ENCODE data around the gene ABCD1.

ABCD1 gene

DNA sequence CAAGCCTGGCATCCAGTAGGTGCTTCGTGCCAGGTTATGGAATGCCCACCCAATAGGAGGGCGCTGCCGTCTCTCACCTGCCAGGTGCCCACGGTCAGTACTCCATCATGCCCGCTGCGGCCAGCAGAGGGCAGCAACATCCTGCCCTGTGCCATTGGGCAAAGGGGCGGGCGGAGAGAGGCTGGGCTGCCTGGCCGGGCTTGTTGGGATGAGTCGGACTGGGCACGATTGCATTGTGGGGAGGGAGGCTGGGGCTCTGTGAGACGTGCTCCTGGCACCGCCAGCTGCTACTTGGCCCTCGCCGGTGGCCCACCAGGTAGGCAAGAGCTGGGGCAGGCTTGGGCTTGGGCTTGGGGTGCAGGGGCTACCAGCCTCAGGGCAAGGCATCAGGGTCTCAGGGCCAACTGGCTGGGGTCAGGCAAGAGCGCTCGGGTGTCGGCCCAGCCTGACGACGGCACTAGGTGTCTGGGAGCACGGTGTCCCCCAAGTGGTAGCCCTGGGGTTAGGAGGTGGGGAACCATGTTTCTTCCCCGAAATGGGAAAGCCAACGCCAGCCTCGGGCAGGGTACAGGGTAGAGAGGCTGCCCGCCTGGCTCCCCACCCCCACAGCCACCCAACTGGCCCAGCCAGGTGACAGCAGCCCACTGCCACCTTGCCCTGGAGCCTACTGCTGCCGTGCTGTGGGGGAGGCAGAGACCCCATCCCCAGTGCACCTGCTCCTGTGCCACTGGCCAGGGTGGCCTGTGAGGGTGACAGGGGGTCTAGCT is 39.5 kb downstream of the ABCD1 start, which contains the start of gene PLXNB3:
PLXNB3 (plus strand) TSS at position 261 of the 767 bp plus-strand sequence. CDS start 1,287 bp downstream, outside the sequence.
- peak; percentile 39 to 89 for DNase-seq

- peak in 1 of 2 experiments; percentile 21 for DNase-seq
These were observed 40.1 kb downstream of the ABCD1 start for GRCh38 chrX:153764786-153765137.

GRCh38 chrX:153765138-153766079 is 40.8 kb downstream of the ABCD1 start:
- peak in 1 of 2 experiments; percentile 43 for DNase-seq

- DNase-seq, result peak; percentile 46 to 66
These were observed 41.6 kb downstream of the ABCD1 start for GRCh38 chrX:153766098-153766817.

DNA sequence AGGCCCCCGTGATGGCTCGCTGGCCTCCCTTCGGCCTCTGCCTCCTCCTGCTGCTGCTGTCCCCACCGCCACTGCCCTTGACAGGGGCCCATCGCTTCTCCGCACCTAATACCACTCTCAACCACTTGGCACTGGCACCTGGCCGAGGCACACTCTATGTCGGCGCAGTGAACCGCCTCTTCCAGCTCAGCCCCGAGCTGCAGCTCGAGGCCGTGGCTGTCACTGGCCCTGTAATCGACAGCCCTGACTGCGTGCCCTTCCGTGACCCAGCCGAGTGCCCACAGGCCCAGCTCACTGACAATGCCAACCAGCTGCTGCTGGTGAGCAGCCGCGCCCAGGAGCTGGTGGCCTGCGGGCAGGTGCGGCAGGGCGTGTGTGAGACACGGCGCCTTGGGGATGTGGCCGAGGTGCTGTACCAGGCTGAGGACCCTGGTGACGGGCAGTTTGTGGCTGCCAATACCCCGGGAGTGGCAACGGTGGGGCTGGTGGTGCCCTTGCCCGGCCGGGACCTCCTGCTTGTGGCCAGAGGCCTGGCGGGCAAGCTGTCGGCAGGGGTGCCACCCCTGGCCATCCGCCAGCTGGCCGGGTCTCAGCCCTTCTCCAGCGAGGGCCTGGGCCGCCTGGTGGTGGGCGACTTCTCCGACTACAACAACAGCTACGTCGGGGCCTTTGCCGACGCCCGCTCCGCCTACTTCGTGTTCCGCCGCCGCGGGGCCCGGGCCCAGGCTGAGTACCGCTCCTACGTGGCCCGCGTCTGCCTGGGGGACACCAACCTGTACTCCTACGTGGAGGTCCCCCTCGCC is 42.4 kb downstream of the ABCD1 start:
- no peak for DNase-seq

- DNase-seq, result no peak
These were observed 43.0 kb downstream of the ABCD1 start for GRCh38 chrX:153767674-153768055.

DNA sequence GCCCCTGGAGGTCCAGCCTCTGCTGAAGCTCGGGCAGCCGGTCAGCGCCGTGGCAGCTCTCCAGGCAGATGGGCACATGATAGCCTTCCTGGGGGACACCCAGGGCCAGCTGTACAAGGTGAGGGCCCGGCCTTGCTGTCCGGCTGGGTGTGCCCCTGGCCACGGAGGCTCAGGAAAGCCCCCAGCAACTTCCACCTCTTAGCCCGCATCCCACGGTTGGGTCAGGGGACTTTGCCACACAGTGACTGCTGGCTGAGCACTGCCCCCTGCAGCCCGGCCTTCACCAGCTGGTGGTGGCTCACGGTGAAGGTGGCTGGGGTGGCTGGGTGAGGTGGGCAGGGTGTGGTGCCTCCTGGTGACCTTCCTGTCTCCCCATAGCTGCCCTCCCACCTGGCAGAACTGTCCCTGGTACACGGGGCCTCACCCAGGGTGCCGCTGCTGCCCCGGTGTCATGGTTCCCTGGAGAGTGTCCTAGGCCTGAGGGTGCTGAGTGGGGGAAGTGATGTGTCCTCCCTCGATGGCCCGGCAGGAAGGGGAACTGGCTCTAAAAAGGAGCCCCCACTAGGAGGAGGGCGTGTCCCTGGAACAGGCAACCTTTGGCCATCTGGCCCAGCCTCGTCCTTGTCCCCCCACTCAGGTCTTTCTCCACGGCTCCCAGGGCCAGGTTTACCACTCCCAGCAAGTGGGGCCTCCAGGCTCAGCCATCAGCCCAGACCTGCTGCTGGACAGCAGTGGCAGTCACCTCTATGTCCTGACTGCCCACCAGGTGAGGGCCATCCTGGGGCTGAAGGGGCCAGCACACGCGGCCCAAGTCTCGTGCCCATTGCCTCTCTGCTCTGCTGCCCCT is 43.9 kb downstream of the ABCD1 start:
- no peak for DNase-seq

GRCh38 chrX:153769158-153769864 is 44.7 kb downstream of the ABCD1 start:
- no peak for DNase-seq

DNA sequence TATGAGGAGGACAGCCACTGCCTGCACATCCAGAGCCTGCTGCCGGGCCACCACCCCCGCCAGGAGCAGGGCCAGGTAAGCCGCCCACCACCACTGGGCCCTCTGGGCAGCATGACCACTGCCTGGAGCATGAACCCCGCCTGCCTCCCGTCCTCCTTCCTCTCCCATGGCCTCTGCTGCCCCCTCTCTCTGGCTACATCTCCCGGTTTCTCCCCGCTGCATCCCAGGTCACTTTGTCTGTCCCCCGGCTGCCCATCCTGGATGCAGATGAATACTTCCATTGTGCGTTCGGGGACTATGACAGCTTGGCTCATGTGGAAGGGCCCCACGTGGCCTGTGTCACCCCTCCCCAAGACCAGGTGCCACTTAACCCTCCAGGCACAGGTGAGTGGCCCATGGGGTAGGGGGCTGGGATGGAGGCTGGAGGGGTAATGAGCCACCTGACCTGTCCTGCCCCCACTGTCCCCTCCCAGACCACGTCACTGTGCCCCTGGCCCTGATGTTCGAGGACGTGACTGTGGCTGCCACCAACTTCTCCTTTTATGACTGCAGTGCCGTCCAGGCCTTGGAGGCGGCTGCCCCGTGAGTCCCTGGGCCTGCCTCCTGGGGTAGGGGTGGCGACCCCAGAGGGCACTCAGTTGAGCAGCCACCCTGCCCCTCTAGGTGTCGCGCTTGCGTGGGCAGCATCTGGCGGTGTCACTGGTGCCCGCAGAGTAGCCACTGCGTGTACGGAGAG is 45.4 kb downstream of the ABCD1 start:
- no peak for DNase-seq

DNA sequence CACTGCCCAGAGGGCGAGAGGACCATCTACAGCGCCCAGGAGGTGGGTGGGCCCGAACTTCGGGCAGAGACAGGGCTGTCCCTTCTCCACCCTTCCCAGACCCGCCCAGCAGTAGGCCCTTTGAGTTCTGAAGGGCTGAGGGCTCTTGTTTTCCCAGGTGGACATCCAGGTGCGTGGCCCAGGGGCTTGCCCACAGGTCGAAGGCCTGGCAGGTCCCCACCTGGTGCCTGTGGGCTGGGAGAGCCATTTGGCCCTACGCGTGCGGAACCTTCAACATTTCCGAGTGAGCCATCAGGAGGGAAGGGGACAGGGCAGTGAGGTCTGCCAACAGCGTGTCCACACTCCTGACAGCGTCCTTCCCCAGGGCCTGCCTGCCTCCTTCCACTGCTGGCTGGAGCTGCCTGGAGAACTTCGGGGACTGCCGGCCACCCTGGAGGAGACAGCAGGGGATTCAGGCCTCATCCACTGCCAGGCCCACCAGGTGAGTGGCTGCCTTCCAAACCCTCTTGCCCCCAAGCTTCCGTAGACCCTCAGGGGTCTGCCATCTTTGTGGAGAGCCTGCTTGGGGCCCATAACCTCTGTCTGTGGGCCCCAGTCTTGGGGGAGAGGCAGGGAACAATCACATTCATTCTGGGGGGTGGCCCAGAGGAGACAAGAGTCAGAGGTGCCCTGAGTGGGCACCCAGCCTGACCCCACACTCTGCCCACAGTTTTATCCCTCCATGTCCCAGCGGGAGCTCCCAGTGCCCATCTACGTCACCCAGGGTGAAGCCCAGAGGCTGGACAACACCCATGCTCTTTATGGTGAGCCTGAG is 46.2 kb downstream of the ABCD1 start:
- no peak for DNase-seq

DNA sequence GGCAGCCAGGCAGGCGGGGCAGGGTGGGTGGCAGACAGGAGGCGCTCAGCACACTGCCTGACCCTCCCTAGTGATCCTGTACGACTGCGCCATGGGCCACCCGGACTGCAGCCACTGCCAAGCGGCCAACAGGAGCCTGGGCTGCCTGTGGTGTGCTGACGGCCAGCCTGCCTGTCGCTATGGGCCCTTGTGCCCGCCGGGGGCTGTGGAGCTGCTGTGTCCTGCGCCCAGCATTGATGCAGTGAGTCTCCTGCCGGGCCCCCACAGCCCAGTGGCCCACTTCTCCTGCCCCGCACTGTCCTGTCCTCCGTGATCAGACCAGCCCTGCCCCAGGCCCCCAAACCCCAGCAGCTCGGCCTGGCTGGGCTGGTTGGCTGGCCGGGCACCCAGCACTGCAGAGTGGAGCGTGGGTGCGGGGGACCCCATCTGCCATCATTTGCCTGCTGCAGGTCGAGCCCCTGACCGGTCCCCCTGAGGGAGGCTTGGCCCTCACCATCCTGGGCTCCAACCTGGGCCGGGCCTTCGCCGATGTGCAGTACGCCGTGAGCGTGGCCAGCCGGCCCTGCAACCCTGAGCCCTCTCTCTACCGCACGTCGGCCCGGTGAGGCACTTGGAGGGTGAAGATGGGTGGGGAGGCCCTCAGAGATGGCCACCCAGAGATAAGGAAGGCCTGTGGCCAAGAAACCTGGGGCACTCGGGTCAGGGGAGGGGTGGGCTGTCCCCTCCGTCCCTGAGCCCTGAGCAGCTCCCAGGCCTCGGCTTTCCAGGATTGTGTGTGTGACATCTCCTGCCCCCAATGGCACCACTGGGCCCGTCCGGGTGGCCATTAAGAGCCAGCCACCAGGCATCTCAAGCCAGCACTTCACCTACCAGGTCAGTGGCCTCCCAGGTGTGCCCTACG is 47.0 kb downstream of the ABCD1 start:
- DNase-seq, result no peak

GRCh38 chrX:153772316-153773217 is 47.9 kb downstream of the ABCD1 start:
- DNase-seq, result no peak

DNA sequence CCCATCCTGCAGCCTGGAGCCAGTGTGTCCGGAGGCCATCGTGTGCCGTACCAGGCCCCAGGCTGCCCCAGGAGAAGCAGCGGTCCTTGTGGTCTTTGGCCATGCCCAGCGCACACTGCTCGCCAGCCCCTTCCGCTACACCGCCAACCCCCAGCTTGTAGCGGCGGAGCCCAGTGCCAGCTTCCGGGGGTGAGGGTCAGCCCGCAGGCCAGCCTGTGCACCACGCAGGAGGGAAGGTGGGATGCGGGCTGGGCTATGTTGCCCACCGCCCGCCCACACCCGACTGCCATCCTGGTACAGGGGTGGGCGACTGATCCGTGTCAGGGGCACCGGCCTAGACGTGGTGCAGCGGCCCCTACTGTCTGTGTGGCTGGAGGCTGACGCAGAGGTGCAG is 48.6 kb downstream of the ABCD1 start:
- DNase-seq, result no peak

DNA sequence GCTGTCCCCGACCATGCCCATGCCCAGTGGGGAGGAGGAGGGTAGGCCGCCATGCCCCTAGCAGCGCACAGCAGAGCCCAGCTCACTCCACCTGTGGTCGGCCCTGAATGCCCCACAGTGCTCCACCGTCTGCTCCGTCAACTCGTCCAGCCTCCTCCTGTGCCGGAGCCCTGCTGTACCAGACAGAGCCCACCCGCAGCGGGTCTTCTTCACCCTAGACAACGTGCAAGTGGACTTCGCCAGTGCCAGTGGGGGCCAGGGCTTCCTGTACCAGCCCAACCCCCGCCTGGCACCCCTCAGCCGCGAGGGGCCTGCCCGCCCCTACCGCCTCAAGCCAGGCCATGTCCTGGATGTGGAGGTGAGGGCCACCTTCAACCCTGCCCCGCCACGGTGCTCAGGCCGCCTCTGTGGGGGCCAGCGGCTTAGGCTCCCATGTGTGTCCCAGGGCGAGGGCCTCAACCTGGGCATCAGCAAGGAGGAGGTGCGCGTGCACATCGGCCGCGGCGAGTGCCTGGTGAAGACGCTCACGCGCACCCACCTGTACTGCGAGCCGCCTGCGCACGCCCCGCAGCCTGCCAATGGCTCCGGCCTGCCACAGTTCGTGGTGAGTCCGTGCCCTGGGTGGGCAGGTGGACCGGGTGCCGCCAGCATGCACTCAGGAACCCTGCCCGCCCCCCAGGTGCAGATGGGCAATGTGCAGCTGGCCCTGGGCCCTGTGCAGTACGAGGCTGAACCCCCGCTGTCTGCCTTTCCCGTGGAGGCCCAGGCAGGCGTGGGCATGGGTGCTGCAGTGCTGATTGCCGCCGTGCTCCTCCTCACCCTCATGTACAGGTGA is 49.3 kb downstream of the ABCD1 start:
- DNase-seq, result no peak

- no peak for DNase-seq
These were observed 50.1 kb downstream of the ABCD1 start for GRCh38 chrX:153774576-153775292.

All from NCI-H526 (cell line).